NCI-H510A treated with DMSO at 0.1 percent for 48 hours (cell line): ENCODE results near the gene KRTAP4-9.
"Not testable (repeated sequence)": the region's sequence is repeated elsewhere in the genome, so short reads cannot be mapped to it uniquely, and the experiment has no call there.

ENCODE experiments used
- DNase-seq: peaks from one replicate; lab custom pipeline; 2025; lab: John Stamatoyannopoulos, UW

Gene KRTAP4-9

GRCh38 chr17:41131979-41132378, 26.8 kb downstream of the KRTAP4-9 start:
- no peak for DNase-seq

- no peak for DNase-seq
Observed at GRCh38 chr17:41133880-41134735, 28.9 kb downstream of the KRTAP4-9 start.

GRCh38 chr17:41139865-41140264, 34.7 kb downstream of the KRTAP4-9 start:
- DNase-seq, result not testable (repeated sequence)

- no peak for DNase-seq
Observed at GRCh38 chr17:41140360-41141131, 35.4 kb downstream of the KRTAP4-9 start, which contains the start of gene KRTAP4-6. Gene KRTAP4-6 (minus strand): TSS chr17:41140544. CDS start chr17:41140487, 57 bp downstream.

- no peak for DNase-seq
Observed at GRCh38 chr17:41141361-41141760, 36.2 kb downstream of the KRTAP4-9 start.

GRCh38 chr17:41144846-41145245, 39.7 kb downstream of the KRTAP4-9 start:
- no peak for DNase-seq

- DNase-seq, result no peak
Observed at GRCh38 chr17:41145261-41145660, 40.1 kb downstream of the KRTAP4-9 start.

- no peak for DNase-seq
Observed at GRCh38 chr17:41147531-41148204, 42.5 kb downstream of the KRTAP4-9 start.

GRCh38 chr17:41148971-41149651, 43.9 kb downstream of the KRTAP4-9 start:
- not testable (repeated sequence) for DNase-seq

- DNase-seq, result no peak
Observed at GRCh38 chr17:41149652-41149985, 44.4 kb downstream of the KRTAP4-9 start, which contains the start of gene KRTAP4-5. Gene KRTAP4-5 (minus strand): TSS chr17:41149825. CDS start chr17:41149767, 58 bp downstream.

GRCh38 chr17:41150026-41150425, 44.8 kb downstream of the KRTAP4-9 start:
- no peak for DNase-seq

GRCh38 chr17:41151525-41151924, 46.3 kb downstream of the KRTAP4-9 start:
- DNase-seq, result no peak

GRCh38 chr17:41153856-41154255, 48.7 kb downstream of the KRTAP4-9 start:
- no peak for DNase-seq
